HepG2 (cell line): ENCODE measurements around the gene GPN2. TPM values are rescaled to one million over a fixed set of nuclear protein-coding genes. Genes with fewer than 3 reads are reported as not detected.

Experiments used
- ATAC-seq: fragments of 200-7000 bp; cut with Tn5 transposase; 3 replicates; pipeline ENCODE4 v1.9.1; 2020; ENCODE audit warnings: mild to moderate bottlenecking, moderate library complexity
- BruUV-seq: library from RNA; stranded (reverse); fragments of 400-500 nt; replicated peaks from 2 replicates; lab custom pipeline; 2021; lab: Mats Ljungman, UMichigan
- CTCF ChIA-PET: fragments of 300-600 bp; formaldehyde crosslinking; extraction: SDS; loops from one replicate; lab custom pipeline; 2021; ENCODE audit warnings: low total read pairs, inconsistent platforms, low intra/inter-chr PET ratio; lab: Yijun Ruan, JAX
- POLR2A ChIA-PET: fragments of 350-600 bp; sonication (Branson Sonifier 250); formaldehyde crosslinking; loops from one replicate; lab custom pipeline; 2020; ENCODE audit warnings: antibody characterized with exemption, inconsistent platforms; lab: Yijun Ruan, JAX
- DNase-seq: peaks from one replicate; pipeline ENCODE4 v3.0.0-alpha.2; 2015; ENCODE audit warnings: low spot score
- FAIRE-seq: peaks from 3 replicates; lab custom pipeline; 2011; peaks lifted over from hg19 to GRCh38; lab: Jason Lieb, UNC
- H2AFZ ChIP-seq: one replicate; pipeline ENCODE4 v1.6.1; 2011; ENCODE audit warnings: low read length, inconsistent platforms
- H3K27ac ChIP-seq: fragments of 300-600 bp; 3 replicates; pipeline ENCODE4 v1.8.0; 2011; ENCODE audit warnings: mixed run types, mild to moderate bottlenecking, mixed read lengths, low read length, inconsistent platforms; ENCODE audit not compliant: insufficient read depth; ENCODE audit errors: extremely low read length
- H3K27me3 ChIP-seq, 2 experiments: fragments of 200-600 bp in 1 of 2; 2 replicates in 1 of 2; 3 replicates in 1 of 2; pipeline versions ENCODE4 v1.6.0 to v1.8.0; 2011; ENCODE audit warnings: low read length in 2 of 2, mild to moderate bottlenecking in 2 of 2, moderate library complexity in 2 of 2, inconsistent platforms in 1 of 2; ENCODE audit not compliant: insufficient read depth in 2 of 2, control insufficient read depth in 1 of 2
- H3K36me3 ChIP-seq, 2 experiments: fragments of 200-600 bp in 1 of 2; replicated peaks in 1 of 2; 2 replicates in 1 of 2; 3 replicates in 1 of 2; pipeline versions ENCODE4 v1.5.1 to v1.8.0; 2011; ENCODE audit warnings: low read length in 2 of 2, inconsistent platforms in 1 of 2; ENCODE audit not compliant: insufficient read depth in 2 of 2, control insufficient read depth in 1 of 2
- H3K4me1 ChIP-seq: 2 replicates; pipeline ENCODE4 v1.5.1; 2012; ENCODE audit warnings: low read length, inconsistent platforms; ENCODE audit not compliant: insufficient read depth
- H3K4me2 ChIP-seq: 2 replicates; pipeline ENCODE4 v1.6.0; 2011; ENCODE audit warnings: low read depth, low read length, inconsistent platforms
- H3K4me3 ChIP-seq, 3 experiments: fragments of 200-600 bp in 1 of 3; sonication (generic), shearing (Covaris generic) in 1 of 3; replicated peaks in 1 of 3; 2 replicates each; pipeline ENCODE4 v1.5.1; 2011 to 2016; ENCODE audit warnings: low read length in 3 of 3, inconsistent platforms in 2 of 3, low read depth in 2 of 3, mild to moderate bottlenecking in 2 of 3, control low read depth in 1 of 3, mixed read lengths in 1 of 3; ENCODE audit not compliant: insufficient read depth in 1 of 3
- H3K79me2 ChIP-seq: one replicate; pipeline ENCODE4 v1.6.1; 2011; ENCODE audit warnings: low read length, inconsistent platforms; ENCODE audit not compliant: insufficient read depth
- H3K9ac ChIP-seq: 2 replicates; pipeline ENCODE4 v1.6.0; 2011; ENCODE audit warnings: mild to moderate bottlenecking, low read depth, low read length, inconsistent platforms; ENCODE audit not compliant: insufficient read depth
- H3K9me3 ChIP-seq: 2 replicates; pipeline ENCODE4 v1.5.1; 2012; ENCODE audit warnings: mild to moderate bottlenecking, low read length
- H4K20me1 ChIP-seq: 2 replicates; pipeline ENCODE4 v1.6.0; 2011; ENCODE audit warnings: inconsistent platforms, mild to moderate bottlenecking, low read length, moderate library complexity; ENCODE audit not compliant: insufficient read depth
- FOXA3 ChIP-seq: IDR thresholded peaks from 2 replicates; pipeline ENCODE4 v1.6.1; 2016; ENCODE audit warnings: missing genetic modification reagents, missing compliant biosample characterization
- FOXK1 ChIP-seq: sonication (generic); formaldehyde crosslinking; IDR thresholded peaks from 2 replicates; pipeline ENCODE4 v1.4.0; 2020; ENCODE audit warnings: low read depth, missing genetic modification reagents, borderline replicate concordance
- FOXK2 ChIP-seq: fragments of 450-650 bp; IDR thresholded peaks from 2 replicates; pipeline ENCODE4 v1.6.1; 2016
- HNF4A ChIP-seq: sonication (generic); formaldehyde crosslinking; IDR thresholded peaks from 2 replicates; pipeline ENCODE4 v1.4.0; 2020; ENCODE audit warnings: missing genetic modification reagents
- HNF4G ChIP-seq, 2 experiments: sonication (generic) in 1 of 2; formaldehyde crosslinking in 1 of 2; IDR thresholded peaks; 2 replicates each; pipeline versions ENCODE4 v1.4.0 to v1.6.1; 2011 to 2020; ENCODE audit warnings: borderline replicate concordance in 2 of 2, low read depth in 2 of 2, mild to moderate bottlenecking in 2 of 2, low read length in 1 of 2, missing genetic modification reagents in 1 of 2, moderate library complexity in 1 of 2
- KAT7 ChIP-seq: IDR thresholded peaks from 2 replicates; pipeline ENCODE4 v1.6.1; 2018; ENCODE audit warnings: borderline replicate concordance, missing compliant biosample characterization
- KDM1A ChIP-seq: IDR thresholded peaks from 2 replicates; pipeline ENCODE4 v1.6.1; 2016; ENCODE audit warnings: missing compliant biosample characterization
- MAFF ChIP-seq: IDR thresholded peaks from 2 replicates; pipeline ENCODE4 v1.6.1; 2011; ENCODE audit warnings: low read depth, low read length, improper control_type of control experiment
- NKX3-1 ChIP-seq: sonication (generic); formaldehyde crosslinking; IDR thresholded peaks from 2 replicates; pipeline ENCODE4 v1.5.0; 2020; ENCODE audit warnings: missing genetic modification reagents
- SOX13 ChIP-seq, 3 experiments: fragments of 450-650 bp in 1 of 3; sonication (generic) in 1 of 3; formaldehyde crosslinking in 1 of 3; IDR thresholded peaks in 2 of 3; conservative IDR thresholded peaks in 1 of 3; 2 replicates each; pipeline versions ENCODE4 v1.5.0 to v1.6.1; 2016 to 2020; ENCODE audit warnings: antibody characterized with exemption in 1 of 3, mild to moderate bottlenecking in 1 of 3, missing compliant biosample characterization in 1 of 3, missing genetic modification reagents in 1 of 3, moderate library complexity in 1 of 3
- TEAD3 ChIP-seq: optimal IDR thresholded peaks from 2 replicates; pipeline ENCODE3; 2016; ENCODE audit warnings: borderline replicate concordance
- TFAP4 ChIP-seq: sonication (generic); IDR thresholded peaks from 2 replicates; pipeline ENCODE4 v1.6.1; 2016; ENCODE audit warnings: low read depth, borderline replicate concordance
- ZKSCAN1 ChIP-seq: fragments of 150-350 bp; IDR thresholded peaks from 2 replicates; pipeline ENCODE4 v1.6.1; 2014; ENCODE audit warnings: low read length
- ZNF205 ChIP-seq: IDR thresholded peaks from 2 replicates; pipeline ENCODE4 v1.6.1; 2018; ENCODE audit warnings: missing biosample characterization, missing genetic modification reagents
- ZNF350 ChIP-seq: sonication (generic); formaldehyde crosslinking; IDR thresholded peaks from 2 replicates; pipeline ENCODE4 v1.4.0; 2020; ENCODE audit warnings: mild to moderate bottlenecking, low read depth, missing genetic modification reagents, borderline replicate concordance
- ZNF768 ChIP-seq: sonication (generic); formaldehyde crosslinking; IDR thresholded peaks from 2 replicates; pipeline ENCODE4 v1.4.0; 2020; ENCODE audit warnings: missing genetic modification reagents
- WGBS: methylation state at CpG from one replicate; pipeline ENCODE4 v1.1.6; 2017; ENCODE audit warnings: low lambda C conversion rate; 5-methylcytosine and 5-hydroxymethylcytosine counted together
- in situ Hi-C: cut with HindIII; loops from 2 replicates; pipeline ENCODE4 v1.10.0; 2017; ENCODE audit warnings: low pct_unique_long_range_greater_than_20kb; ENCODE audit not compliant: extremely low pct_ligation_motif_present
- intact Hi-C: fragments of 100-400 bp; cut with micrococcal nuclease; formaldehyde crosslinking; loops from one replicate; pipeline ENCODE4 v1.10.0; 2022; ENCODE audit not compliant: unreplicated experiment
- polyA plus RNA-seq, 8 experiments: library from polyadenylated mRNA; depleted of rRNA in 3 of 8; stranded (reverse) in 7 of 8; unstranded in 1 of 8; fragments of >200 nt; fragmentation: Illumina TruSeq in 4 of 8; extraction: Trizol in 4 of 8; gene quantifications; 2 replicates each; pipeline versions ENCODE4 v1.2.1 to v1.2.3, GENCODE V29; 2011 to 2016; ENCODE audit warnings: low read depth in 4 of 8, missing spikeins in 1 of 8, mixed read lengths in 1 of 8; ENCODE audit not compliant: insufficient read depth in 1 of 8
- total RNA-seq, 5 experiments: library from RNA; depleted of rRNA; stranded (reverse); fragments of >200 nt; fragmentation: Illumina TruSeq; extraction: Trizol; gene quantifications; 2 replicates each; pipeline ENCODE4 v1.2.3, GENCODE V29; 2016; ENCODE audit warnings: low read depth in 1 of 5
- TF ChIP-seq, protein P1 (sequence below): sonication (generic); formaldehyde crosslinking; IDR thresholded peaks from 2 replicates; pipeline ENCODE4 v1.5.0; 2020; ENCODE audit warnings: missing genetic modification reagents, mild to moderate bottlenecking, borderline replicate concordance
- TF ChIP-seq, protein P2 (sequence below): IDR thresholded peaks from 2 replicates; pipeline ENCODE4 v1.6.1; 2016
- TF ChIP-seq, protein P3 (sequence below): sonication (generic); formaldehyde crosslinking; IDR thresholded peaks from 2 replicates; pipeline ENCODE4 v1.4.0; 2020; ENCODE audit warnings: missing genetic modification reagents

Gene GPN2
- total and polyA plus RNA-seq, 2 of the 13 experiments (the other 11 are each of a cell fraction or from before 2014, with no cell fraction given): 19.3 to 38.9 TPM

DNA sequence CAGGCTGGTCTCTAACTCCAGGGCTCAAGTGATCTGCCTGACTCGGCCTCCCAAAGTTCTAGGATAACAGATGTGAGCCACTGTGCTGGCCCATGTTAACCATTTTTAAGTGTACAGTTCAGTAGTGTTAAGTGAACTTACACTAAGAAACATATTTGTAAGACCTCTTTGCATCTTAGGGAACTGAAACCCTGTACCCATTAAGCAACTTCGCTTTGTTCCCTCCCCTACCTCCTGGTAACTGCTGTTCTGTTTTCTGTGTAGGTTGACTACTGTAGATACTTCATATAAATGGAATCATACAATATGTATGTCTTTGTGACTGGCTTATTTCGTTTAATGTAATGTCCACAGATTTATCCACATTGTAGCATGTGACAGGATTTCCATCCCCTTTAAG, 42.4 kb upstream of the GPN2 start (continued):
- no peak for TF ChIP-seq TFAP4

GRCh38 chr1:26923711-26924110, 33.6 kb upstream of the GPN2 start:
- no peak for FAIRE-seq
- no TSS peak for BruUV-seq
- H3K4me2 ChIP-seq: peak overlapping the region; percentile 97
- H3K27me3 ChIP-seq: no peaks in the 10 kb centered on the region; a peak in 1 of 5 replicates
- peaks cover 51% of the 10 kb centered on the region for H3K4me1 ChIP-seq
- no peak overlapping the region for H3K27ac ChIP-seq
- H2AFZ ChIP-seq: no peak overlapping the region
- ChIA-PET POLR2A (interaction anchor here (0.7 to 3.4 kb wide), 6 partner anchors 9 to 71 kb away, joined by 3 to 31 read pairs (median 5); partner anchors contain the start of genes GPN2, NR0B2 and TRNP1), CTCF (no interaction called here)
- WGBS: 100% methylated on average over 3 of the region's 3 CpGs
- H3K79me2 ChIP-seq: peaks cover 50% of the 10 kb centered on the region
- H4K20me1 ChIP-seq: peaks cover 4% of the 10 kb centered on the region; the same call in 1 of the 2 replicates
- no peaks in the 10 kb centered on the region for H3K9me3 ChIP-seq
- no peak for DNase-seq
- H3K36me3 ChIP-seq: peaks cover 10 to 37% of the 10 kb centered on the region in 2 experiments
- H3K4me3 ChIP-seq: 0 out of 6 replicates have a peak overlapping the region, but pooled peaks of 1 of the 3 experiments have one; percentile 64
- in situ Hi-C loops (no loop called here), intact Hi-C loops (no loop called here)
- ATAC-seq: no peak
- peak overlapping the region; percentile 29; the same call in 1 of the 2 replicates for H3K9ac ChIP-seq
- TF ChIP-seq TEAD3 (CRISPR knock-in tag): no peak
- TF ChIP-seq KAT7 (CRISPR knock-in tag): no peak
- TF ChIP-seq ZKSCAN1: no peak
- TF ChIP-seq HNF4A (CRISPR knock-in tag): no peak
- TF ChIP-seq MAFF: no peak
- TF ChIP-seq FOXK2: no peak
- no peak for TF ChIP-seq KDM1A (CRISPR knock-in tag)
- TF ChIP-seq FOXK1 (CRISPR knock-in tag): no peak
- TF ChIP-seq, protein P1, sequence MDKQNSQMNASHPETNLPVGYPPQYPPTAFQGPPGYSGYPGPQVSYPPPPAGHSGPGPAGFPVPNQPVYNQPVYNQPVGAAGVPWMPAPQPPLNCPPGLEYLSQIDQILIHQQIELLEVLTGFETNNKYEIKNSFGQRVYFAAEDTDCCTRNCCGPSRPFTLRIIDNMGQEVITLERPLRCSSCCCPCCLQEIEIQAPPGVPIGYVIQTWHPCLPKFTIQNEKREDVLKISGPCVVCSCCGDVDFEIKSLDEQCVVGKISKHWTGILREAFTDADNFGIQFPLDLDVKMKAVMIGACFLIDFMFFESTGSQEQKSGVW: no peak
- no peak for TF ChIP-seq HNF4G (IDR thresholded peaks at IDR 0.05; ENCODE audit: borderline replicate concordance, low read depth, low read length)
- no peak for TF ChIP-seq HNF4G (CRISPR knock-in tag; IDR thresholded peaks at IDR 0.05; ENCODE audit: borderline replicate concordance, low read depth)
- TF ChIP-seq NKX3-1: no peak
- no peak for TF ChIP-seq SOX13 (IDR thresholded peaks at IDR 0.05)
- no peak for TF ChIP-seq SOX13 (CRISPR knock-in tag; conservative IDR thresholded peaks at IDR 0.05 in 1 of 2, IDR thresholded peaks at IDR 0.05 in 1 of 2)
- TF ChIP-seq FOXA3 (CRISPR knock-in tag): no peak
- TF ChIP-seq, protein P2, sequence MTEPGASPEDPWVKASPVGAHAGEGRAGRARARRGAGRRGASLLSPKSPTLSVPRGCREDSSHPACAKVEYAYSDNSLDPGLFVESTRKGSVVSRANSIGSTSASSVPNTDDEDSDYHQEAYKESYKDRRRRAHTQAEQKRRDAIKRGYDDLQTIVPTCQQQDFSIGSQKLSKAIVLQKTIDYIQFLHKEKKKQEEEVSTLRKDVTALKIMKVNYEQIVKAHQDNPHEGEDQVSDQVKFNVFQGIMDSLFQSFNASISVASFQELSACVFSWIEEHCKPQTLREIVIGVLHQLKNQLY (CRISPR knock-in tag): no peak
- TF ChIP-seq, protein P3, sequence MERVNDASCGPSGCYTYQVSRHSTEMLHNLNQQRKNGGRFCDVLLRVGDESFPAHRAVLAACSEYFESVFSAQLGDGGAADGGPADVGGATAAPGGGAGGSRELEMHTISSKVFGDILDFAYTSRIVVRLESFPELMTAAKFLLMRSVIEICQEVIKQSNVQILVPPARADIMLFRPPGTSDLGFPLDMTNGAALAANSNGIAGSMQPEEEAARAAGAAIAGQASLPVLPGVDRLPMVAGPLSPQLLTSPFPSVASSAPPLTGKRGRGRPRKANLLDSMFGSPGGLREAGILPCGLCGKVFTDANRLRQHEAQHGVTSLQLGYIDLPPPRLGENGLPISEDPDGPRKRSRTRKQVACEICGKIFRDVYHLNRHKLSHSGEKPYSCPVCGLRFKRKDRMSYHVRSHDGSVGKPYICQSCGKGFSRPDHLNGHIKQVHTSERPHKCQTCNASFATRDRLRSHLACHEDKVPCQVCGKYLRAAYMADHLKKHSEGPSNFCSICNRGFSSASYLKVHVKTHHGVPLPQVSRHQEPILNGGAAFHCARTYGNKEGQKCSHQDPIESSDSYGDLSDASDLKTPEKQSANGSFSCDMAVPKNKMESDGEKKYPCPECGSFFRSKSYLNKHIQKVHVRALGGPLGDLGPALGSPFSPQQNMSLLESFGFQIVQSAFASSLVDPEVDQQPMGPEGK (CRISPR knock-in tag): no peak
- no peak for TF ChIP-seq ZNF350
- TF ChIP-seq ZNF205: no peak
- no peak for TF ChIP-seq ZNF768
